ENCODE results near the gene ABL1.
"Not testable (repeated sequence)": the region's sequence is repeated elsewhere in the genome, so short reads cannot be mapped to it uniquely, and the experiment has no call there.

ABL1 gene

DNA sequence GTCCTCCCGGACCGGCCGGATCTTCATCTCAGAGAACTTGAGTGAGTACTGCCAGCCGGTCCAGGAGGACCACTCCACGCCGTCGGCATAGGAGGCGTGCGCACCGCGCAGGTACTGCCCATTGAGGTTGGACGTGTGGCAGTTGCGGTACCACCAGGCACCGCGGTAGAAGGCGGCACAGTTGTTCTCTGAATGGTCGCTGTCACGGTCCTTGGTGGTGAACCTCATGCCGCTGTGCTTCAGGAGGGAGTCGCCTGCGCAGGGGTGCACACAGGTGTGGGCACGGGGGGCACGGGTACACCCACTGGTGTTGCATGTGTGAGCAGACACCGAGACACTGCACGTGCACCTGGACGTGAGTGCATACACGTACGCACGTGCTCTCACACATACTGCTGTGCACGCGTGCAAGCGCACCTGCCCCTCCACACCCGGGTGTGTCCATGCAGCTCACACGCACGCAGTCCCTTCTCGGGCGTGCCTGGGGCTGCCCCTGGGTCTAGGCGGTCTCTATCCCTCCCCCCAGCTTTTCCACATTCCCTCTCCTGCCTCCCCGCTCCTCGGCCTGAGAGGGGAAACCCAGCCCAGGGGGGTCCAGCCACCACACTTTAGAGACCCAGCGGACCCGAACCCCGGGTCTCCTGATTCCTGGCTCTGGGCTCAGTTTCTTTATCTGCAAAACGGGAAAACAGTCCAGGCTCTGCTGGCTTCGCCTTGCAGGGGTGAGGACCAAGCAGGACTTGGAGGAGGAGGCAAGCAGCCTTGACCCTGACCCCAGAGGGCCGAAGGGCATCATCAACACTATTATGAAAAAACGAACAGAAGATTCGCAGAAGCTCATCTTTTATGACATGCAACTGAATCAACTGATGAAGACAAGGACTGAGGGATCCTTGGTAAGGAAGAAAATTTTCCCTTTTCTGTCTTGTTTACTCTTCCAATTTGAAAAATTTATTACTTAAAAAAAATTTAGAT is 69.3 kb downstream of the ABL1 start:
- DNase-seq (ENCODE audit: low spot score), result no peak

DNA sequence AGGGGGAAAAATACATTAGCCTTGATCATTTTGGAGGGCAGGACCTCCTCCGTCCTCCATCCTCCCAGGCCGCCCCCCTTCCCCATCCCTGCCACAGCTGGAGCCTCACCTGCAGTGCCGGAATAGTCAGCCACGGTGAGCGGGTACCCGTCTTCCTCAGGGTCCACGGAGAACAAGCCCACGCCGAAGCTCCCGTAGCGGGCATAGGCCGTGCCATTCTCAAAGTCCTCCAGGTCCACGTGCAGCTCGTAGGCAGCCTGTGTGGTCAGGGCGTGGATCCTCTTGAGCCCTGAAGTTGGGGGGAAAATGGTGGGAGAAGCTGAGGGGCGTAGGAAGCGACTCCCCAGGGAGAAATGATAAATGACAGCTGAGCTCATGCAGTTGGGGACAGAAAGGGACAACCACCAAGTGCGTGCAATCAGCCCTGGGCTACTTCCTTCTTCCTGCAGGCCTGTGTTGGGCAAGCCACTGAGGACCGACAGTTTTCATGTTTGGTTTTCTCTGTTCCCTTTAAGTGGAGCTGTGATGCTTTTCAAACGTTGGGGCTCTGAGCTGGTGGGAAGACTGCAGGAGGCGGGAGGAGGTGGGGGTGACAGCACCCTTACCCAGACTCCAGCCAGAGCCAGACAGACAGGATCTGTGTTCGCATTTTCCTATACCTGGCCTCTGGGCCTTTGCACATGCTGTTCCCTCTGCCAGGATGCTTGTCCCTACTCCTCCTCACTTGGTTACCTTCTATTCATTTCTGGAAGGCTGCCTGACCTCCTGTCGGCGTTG is 70.3 kb downstream of the ABL1 start:
- DNase-seq (ENCODE audit: low spot score), result no peak

DNA sequence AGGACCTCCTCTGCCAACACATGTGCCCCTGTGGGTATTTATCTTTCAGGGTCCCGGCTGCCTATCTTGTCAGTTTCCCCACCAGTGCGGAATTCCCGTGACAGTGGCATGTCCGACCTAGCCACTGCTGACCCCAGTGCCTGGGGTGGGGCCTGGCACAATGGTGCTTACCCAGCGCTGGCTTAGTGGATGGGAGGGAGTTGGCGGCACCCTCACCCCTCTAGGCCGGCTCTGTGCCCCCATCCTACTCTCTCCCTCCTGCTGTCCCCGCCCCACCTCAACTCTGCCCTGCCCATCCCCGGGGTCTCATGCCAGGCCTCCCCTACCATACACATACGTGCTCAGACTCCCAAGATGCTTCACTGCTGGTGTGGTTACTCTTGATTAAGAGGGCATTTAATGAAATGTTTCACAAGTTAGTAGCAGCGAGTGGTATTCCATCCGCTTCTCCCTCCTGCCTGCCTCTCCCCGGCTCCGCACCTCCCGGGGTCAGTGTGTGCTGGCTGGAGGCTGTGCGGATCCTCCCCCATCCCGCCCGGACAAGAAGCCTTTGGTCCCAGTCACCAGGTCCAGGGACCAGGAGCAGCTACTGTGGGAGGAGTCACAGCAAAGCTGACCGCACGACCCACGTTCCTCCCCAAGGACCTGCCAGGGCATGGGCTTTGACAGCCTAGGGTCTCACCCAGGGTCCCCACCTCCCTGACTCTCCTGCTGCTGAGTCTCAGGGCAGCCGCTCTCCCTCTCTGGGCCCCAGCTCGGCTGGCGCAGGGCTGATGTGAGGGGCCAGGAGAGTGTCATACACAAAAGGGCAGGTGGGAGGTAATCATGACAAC is 71.1 kb downstream of the ABL1 start:
- DNase-seq (ENCODE audit: low spot score), result no peak

- no peak for DNase-seq (ENCODE audit: low spot score)
These were observed 71.8 kb downstream of the ABL1 start for GRCh38 chr9:130906735-130907416.

DNA sequence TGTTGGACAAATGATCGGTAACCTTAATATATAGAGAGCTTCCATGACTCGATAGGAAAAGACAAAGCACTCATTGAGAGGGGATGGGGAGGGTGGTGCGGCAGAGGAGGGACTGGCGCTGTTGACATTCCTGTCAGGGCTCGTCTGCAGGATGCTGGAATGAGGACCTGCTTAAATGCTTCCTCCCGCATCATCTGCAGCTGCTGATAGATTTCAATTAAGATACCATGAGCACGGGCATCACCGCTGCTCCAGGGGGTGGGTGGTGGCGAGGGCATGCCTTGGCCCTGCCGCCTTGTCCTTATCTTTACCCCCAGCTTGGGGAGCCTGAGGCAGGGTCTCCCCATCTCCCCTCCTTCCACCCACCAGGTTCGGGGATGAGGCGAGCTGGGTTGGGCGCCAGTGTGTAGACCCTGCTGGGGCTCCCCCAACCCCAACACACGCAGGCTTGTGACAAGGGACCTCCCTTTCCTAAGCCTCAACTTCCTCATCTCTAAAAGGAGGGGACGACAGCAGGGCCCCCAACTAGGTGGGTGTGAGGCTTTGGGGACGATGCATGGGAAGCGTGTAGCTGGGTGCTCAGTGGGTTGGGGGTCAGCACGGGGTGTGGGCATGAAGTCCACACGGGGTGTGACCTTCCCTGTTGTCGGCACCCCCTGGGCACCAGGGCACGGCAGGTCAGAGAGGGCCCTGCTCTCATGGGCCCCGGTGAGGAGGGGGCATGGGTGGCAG is 73.3 kb downstream of the ABL1 start:
- DNase-seq (ENCODE audit: low spot score), result no peak

DNA sequence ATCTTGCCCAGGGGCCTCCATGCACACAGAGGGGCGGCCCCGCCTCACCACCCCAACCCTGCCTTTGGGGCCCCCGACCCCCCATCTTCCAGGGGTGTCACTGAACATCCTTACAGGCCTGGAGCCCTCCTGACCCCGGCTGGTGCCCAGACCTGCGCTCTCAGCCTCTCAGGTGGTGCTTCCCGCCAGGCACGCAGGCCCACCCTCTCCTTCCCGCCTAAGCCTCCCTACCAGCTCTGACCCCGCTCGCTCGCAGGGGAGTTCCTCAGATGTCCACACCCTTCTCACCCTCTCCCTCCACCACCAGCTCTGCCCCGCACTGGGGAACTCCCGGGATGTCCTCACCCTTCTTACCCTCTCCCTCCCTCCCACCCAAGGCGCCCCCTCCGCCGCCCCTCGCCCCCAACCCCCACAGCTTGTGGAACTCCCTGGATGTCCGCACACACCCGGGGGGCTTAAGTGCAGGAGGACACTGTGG is 73.9 kb downstream of the ABL1 start:
- DNase-seq (ENCODE audit: low spot score), result no peak

- DNase-seq (ENCODE audit: low spot score), result not testable (repeated sequence)
These were observed 75.0 kb downstream of the ABL1 start for GRCh38 chr9:130910041-130910440.

- DNase-seq (ENCODE audit: low spot score), result not testable (repeated sequence)
These were observed 75.6 kb downstream of the ABL1 start for GRCh38 chr9:130910670-130911069.

- DNase-seq (ENCODE audit: low spot score), result no peak
These were observed 76.4 kb downstream of the ABL1 start for GRCh38 chr9:130911254-130912049.

DNA sequence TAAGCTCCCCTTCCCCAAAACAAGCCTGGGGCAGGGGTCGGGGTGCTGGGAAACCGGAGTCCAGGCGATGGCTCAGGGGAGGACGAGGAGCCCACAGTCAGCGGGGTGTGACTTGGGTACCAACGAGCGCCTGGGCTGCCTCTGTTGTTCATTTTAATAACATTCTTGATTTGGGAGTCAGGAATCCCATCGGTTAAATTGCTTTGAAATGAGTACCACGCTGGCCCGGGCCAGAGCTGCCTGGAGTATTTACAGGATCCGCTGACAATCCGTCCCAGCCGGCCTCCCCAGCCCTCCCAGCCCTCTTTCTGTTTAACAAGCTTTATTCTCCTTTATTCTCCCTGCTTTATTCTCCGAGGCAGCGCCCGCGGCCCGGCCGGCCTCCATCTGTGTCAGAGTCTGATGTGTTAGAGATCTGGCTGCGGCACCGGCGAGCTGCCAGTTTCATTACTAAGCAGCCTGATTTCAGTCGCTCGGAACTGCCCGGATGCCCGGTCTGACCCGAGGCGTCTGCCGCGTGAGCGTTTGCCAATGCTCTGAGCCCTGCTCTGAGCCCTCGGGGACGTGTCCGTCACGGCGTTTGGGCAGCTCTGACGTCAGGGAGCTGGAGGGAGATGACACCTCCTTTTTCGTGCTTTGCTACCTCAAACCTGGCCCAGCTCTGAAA is 78.0 kb downstream of the ABL1 start:
- DNase-seq (ENCODE audit: low spot score), result no peak

DNA sequence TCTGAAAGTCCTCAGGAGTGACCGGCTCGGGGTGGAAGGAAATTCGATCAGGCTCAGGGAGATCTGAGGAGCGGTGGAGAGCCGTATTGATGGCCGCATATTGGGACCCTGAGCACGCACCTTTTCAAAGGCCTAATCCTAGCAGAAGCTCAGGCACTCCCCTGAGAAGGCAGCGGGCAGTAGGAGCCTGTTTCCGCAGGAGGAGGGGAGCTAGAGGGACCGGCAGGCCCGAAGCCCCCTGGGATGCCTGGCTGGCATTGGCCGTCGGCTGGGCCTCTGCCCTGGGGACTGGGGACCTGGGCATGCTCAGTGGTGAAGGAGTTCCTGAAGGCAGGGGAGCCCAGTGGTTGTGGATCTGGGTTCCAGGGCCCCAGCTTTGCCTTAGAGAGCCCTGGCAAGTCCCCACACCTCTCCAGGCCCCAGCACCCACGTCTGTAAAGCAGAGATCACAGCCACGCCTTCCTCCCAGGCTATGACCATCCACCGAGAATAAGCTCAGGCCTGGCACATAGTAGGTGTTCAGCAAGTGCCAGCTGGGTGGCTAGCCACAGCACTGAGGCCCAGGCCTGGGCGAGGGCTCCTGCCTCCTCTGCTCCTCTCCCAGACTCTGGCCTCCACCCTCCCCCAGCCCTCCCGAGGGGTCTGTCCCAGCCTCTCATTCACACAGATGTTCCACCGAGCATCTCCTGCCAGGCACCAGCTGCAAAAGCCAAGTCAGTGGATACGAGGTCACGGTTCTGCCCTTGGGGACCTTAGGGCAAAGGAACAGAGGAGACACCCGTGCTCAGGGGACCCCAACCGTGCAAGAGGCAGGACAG is 78.8 kb downstream of the ABL1 start:
- no peak for DNase-seq (ENCODE audit: low spot score)

- no peak for DNase-seq (ENCODE audit: low spot score)
These were observed 79.5 kb downstream of the ABL1 start for GRCh38 chr9:130914417-130915095.

- DNase-seq (ENCODE audit: low spot score), result no peak
These were observed 80.0 kb downstream of the ABL1 start for GRCh38 chr9:130915096-130915447.

GRCh38 chr9:130917168-130917960 is 82.3 kb downstream of the ABL1 start:
- no peak for DNase-seq (ENCODE audit: low spot score)

DNA sequence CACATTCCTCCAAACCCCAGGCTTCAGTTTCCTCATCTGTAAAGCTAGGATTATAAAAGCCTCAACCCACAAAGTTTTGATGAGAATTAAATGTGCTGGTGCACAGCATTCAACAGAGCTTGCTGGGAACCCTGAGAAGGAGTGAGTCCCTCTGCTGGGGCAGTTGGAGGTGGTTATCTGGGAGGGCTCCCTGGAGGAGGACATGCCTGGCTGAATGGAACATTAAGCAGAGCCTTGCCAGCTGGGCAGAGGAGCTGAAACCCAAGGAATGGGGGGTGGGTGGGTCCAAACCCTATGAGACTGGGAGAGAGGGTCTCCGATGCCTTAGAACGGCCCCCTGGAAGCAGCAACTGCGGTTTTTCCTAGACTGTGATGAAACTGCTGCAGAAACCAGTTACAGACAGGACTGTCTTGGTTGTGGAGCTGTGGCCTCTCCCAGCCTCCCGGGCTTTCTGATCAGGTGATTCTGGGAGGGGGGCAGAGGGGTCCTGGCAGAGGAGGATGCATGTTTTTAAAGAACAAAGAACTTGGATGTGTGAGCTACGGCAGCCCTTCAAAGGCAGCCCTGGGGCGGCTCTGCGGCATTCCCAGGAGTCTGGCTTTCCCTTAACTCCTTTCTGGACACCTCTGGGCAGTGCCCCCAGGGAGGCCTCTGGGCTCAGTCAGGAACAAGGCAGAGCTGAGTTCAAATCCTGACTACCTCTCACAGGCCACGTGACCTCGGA is 83.2 kb downstream of the ABL1 start:
- no peak for DNase-seq (ENCODE audit: low spot score)

DNA sequence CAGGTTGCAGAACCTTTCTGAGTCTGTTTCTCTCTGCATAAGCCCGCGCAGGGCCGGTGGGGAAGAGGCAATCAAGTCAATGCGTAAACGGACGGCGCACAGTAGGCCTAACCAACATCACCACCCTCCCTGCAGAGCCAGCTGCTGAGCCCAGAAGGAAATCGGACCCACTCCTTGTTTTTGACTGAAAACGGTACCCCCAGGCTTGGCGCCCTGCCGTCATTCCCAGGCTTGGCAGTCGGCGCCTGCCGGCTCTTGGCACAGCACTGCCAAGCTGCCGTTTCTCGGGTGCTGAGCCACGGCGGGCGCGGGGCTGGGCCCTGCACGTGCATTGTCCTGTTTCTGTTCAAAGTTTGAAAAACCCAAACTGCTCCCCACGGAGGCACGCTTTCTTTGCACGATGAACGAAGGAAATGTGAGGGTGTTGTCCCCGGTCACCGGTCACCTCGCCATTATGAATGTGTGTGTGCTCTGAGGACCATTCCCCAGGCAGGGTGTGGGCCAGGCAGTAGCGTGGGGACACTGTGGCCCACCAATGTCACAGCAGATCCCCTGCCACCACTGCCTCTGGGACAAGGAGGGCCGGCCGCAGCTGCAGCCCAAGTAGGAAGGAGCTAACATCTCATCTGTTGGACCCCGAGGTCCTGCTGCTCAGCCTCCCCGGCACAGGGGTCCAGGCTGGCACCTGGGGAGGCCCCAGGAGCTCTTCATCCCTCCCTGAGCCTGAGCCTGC is 83.9 kb downstream of the ABL1 start:
- DNase-seq (ENCODE audit: low spot score), result no peak
